Stomach (tissue), 9 donors: ENCODE results near the gene IGDCC3. TPM values are rescaled to one million over a fixed set of nuclear protein-coding genes. Genes with fewer than 3 reads are reported as not detected.

Experiments used
- DNase-seq, 2 donors: peaks; one replicate each; pipeline versions ENCODE4 v3.0.0 to v3.0.0-alpha.2; 2013 to 2019
- H3K27ac ChIP-seq, 5 donors: fragments of 200-600 bp in 4 of 5; sonication (generic) in 4 of 5; one replicate each; pipeline ENCODE4 v1.5.1; 2013 to 2019; ENCODE audit warnings: mild to moderate bottlenecking in 1 of 5, moderate library complexity in 1 of 5
- H3K27me3 ChIP-seq, 3 donors: fragments of 200-600 bp; sonication (generic); one replicate each; pipeline ENCODE4 v1.5.1; 2017 to 2019; ENCODE audit warnings: mixed run types in 1 of 3
- H3K36me3 ChIP-seq, 4 donors: fragments of 200-600 bp; sonication (generic); 1 replicate in 3 of 4; 2 replicates in 1 of 4; pipeline ENCODE4 v1.5.1; 2016 to 2019
- H3K4me1 ChIP-seq, 4 donors: fragments of 200-600 bp; sonication (generic); one replicate each; pipeline ENCODE4 v1.5.1; 2016 to 2019
- H3K4me3 ChIP-seq, 4 donors: fragments of 200-600 bp; sonication (generic) in 3 of 4; one replicate each; pipeline ENCODE4 v1.5.1; 2016 to 2019; ENCODE audit warnings: mild to moderate bottlenecking in 1 of 4
- H3K9me3 ChIP-seq, 4 donors: fragments of 200-600 bp; sonication (generic); one replicate each; pipeline ENCODE4 v1.5.1; 2016 to 2019
- EP300 ChIP-seq: sonication (generic); formaldehyde crosslinking; IDR thresholded peaks from one replicate; pipeline ENCODE4 v1.6.1; 2017; ENCODE audit warnings: antibody characterized with exemption
- POLR2A ChIP-seq, 4 donors: fragments of 450-650 bp; IDR thresholded peaks; one replicate each; pipeline ENCODE4 v1.6.1; 2016; ENCODE audit warnings: antibody characterized with exemption in 4 of 4, control low read depth in 2 of 4, mild to moderate bottlenecking in 1 of 4, moderate library complexity in 1 of 4
- POLR2AphosphoS5 ChIP-seq, 3 donors: sonication (generic); formaldehyde crosslinking; IDR thresholded peaks; one replicate each; pipeline ENCODE4 v1.6.1; 2016; ENCODE audit warnings: antibody characterized with exemption in 3 of 3
- WGBS, 5 donors: extraction: QIAGEN DNeasy Blood & Tissue Kit in 3 of 5; methylation state at CpG; one replicate each; pipeline versions ENCODE4 v1.1.5 to v1.1.7; 2013 to 2018; 5-methylcytosine and 5-hydroxymethylcytosine counted together
- intact Hi-C: fragments of 100-400 bp; cut with DNase I; formaldehyde crosslinking; loops from one replicate; pipeline ENCODE4 v1.15.1; 2023; ENCODE audit warnings: low total_unique reads
- polyA plus RNA-seq, 3 donors: library from polyadenylated mRNA; stranded (reverse); fragments of 200-250 nt; gene quantifications; one replicate each; pipeline ENCODE4 v1.2.3, GENCODE V29; 2013
- total RNA-seq, 5 donors: library from RNA; depleted of rRNA; stranded (reverse); fragments of >200 nt; gene quantifications; one replicate each; pipeline versions ENCODE4 v1.1.0 to v1.2.3, GENCODE V29; 2014 to 2016
- TF ChIP-seq, protein P1 (sequence below), 7 experiments: fragments of 450-650 bp in 4 of 7; fragments of 200-600 bp in 3 of 7; sonication (generic) in 3 of 7; IDR thresholded peaks; one replicate each; pipeline ENCODE4 v1.5.1; 2016 to 2019; ENCODE audit warnings: antibody characterized with exemption in 7 of 7, control low read depth in 2 of 7, mild to moderate bottlenecking in 1 of 7
- donor health status: healthy with polysubstance abuse.
- donor health status: Bipolar disorder and iron deficiency.
- donor health status: healthy.

Gene IGDCC3
- total and polyA plus RNA-seq, 8 donors: 0.08 to 5.8 (median 0.89) TPM; not detected in 4

DNA sequence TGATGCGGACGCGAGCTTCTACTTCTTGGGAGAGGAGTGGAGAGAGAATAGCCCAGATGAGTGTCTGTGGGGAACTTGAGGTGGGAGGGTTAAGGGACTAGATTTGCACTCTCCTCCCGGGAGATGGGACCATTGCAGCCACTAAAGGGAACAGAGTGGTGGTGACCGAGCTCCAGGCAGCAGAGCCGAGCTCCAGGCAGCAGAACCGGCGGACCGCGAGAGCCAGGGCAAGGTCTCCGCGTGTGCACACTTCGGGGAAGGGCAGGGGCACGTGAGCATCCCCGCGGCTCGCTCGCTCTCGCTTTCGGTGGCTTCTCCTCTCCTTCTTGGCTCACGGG lies 1.1 kb downstream of the IGDCC3 start:
- peaks cover 0 to 100% (median 39%) of the 10 kb centered on the region in 3 donors for H3K27me3 ChIP-seq
- no peaks in the 10 kb centered on the region for H3K9me3 ChIP-seq
- H3K4me1 ChIP-seq: peaks cover 12 to 25% (median 22%) of the 10 kb centered on the region in 4 donors
- intact Hi-C loops: no loop called here
- no peak overlapping the region for H3K27ac ChIP-seq
- H3K4me3 ChIP-seq: peak overlapping the region; percentile 48 to 78 (median 54)
- H3K36me3 ChIP-seq: no peaks in the 10 kb centered on the region
- 0 to 3% (median 2%) methylated on average over 18 to 21 of the region's 21 CpGs for WGBS, 5 donors
- DNase-seq: no peak
- TF ChIP-seq EP300 (no peak), POLR2AphosphoS5 (IDR thresholded peaks at IDR 0.05) (no peak), POLR2A (IDR thresholded peaks at IDR 0.05) (no peak)
- TF ChIP-seq, protein P1, sequence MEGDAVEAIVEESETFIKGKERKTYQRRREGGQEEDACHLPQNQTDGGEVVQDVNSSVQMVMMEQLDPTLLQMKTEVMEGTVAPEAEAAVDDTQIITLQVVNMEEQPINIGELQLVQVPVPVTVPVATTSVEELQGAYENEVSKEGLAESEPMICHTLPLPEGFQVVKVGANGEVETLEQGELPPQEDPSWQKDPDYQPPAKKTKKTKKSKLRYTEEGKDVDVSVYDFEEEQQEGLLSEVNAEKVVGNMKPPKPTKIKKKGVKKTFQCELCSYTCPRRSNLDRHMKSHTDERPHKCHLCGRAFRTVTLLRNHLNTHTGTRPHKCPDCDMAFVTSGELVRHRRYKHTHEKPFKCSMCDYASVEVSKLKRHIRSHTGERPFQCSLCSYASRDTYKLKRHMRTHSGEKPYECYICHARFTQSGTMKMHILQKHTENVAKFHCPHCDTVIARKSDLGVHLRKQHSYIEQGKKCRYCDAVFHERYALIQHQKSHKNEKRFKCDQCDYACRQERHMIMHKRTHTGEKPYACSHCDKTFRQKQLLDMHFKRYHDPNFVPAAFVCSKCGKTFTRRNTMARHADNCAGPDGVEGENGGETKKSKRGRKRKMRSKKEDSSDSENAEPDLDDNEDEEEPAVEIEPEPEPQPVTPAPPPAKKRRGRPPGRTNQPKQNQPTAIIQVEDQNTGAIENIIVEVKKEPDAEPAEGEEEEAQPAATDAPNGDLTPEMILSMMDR (IDR thresholded peaks at IDR 0.05): no peak

DNA sequence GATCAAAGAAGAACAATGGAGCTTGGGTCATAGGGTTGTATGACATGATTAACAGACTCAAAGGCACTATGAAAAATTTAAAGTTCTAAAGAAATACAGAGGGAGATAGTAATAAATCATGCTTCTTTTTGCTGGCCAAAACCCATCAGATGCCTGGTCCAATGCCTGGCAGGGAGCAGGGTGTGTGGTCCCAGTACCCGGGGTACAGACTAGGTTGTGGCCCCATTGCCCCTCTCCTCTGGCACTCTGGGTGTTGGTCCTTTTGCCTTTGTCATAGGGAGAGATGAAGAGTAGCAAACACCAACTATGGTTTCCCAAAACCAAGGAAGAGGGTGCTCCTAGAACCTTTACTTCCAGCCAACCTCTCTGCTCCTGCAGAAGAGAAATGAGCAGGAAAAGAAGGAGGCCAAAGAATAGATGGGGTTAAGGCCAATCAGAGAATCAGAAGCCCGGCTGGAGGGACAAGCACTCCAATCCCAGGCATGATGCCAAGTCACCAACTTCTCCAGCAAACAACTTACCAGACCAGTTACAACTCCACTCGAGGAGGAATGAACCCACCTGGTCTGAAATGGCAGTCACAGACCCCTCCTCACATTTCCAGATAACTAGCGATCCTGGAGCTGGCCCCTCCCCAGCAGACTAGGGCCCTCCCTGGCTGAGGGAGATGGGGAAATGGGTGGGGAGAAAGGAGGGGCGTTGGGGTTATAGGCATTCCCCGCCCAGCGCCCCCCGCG lies 1.8 kb downstream of the IGDCC3 start:
- WGBS, 5 donors: 11 to 19% (median 14%) methylated on average over 7 to 9 of the region's 9 CpGs
- Histone ChIP-seq H3K4me1 (peaks cover 12 to 25% (median 22%) of the 10 kb centered on the region in 4 donors), H3K36me3 (no peaks in the 10 kb centered on the region), H3K27me3 (peaks cover 0 to 98% (median 39%) of the 10 kb centered on the region in 3 donors), H3K4me3 (peak overlapping the region in 1 of 4 donors; percentile 78), H3K27ac (no peak overlapping the region), H3K9me3 (no peaks in the 10 kb centered on the region)
- intact Hi-C loops: no loop called here
- no peak for TF ChIP-seq EP300
- no peak for TF ChIP-seq POLR2A (IDR thresholded peaks at IDR 0.05)
- no peak for TF ChIP-seq POLR2AphosphoS5 (IDR thresholded peaks at IDR 0.05)
- TF ChIP-seq, protein P1 (IDR thresholded peaks at IDR 0.05): no peak
- DNase-seq: peak in 1 of 2 donors; percentile 44

DNA sequence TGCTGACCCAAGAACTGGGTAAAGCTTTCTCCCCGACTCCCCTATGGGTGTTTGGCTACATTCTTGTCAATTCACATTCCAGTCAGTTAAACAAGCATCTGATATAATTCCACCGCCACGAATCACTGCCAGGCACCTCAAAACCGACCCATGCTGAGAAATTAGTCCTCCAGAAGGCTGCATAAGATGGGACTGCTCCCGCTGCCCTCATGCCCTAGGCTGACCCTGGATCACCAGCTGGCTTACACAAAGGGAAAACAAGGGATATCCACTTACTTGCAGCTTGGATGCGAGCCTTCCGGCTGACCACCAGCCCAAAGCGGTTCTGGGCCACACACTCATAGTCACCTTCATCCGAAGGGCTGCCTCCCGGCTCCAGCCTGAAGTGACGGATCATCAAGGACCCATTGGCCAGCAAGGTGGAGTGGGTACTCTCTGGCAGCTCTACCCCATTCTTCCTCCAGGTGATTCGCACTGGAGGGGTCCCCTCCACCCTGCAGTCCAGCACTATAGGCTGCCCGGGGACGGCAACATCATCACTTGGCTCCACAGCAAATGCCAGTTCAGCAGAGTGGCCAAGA lies 2.9 kb downstream of the IGDCC3 start:
- Histone ChIP-seq H3K4me1 (peaks cover 12 to 25% (median 22%) of the 10 kb centered on the region in 4 donors), H3K4me3 (no peak overlapping the region), H3K36me3 (no peaks in the 10 kb centered on the region), H3K27ac (no peak overlapping the region), H3K9me3 (no peaks in the 10 kb centered on the region), H3K27me3 (peaks cover 0 to 89% (median 39%) of the 10 kb centered on the region in 3 donors)
- intact Hi-C loops: no loop called here
- TF ChIP-seq, protein P1 (IDR thresholded peaks at IDR 0.05): no peak
- no peak for TF ChIP-seq POLR2AphosphoS5 (IDR thresholded peaks at IDR 0.05)
- TF ChIP-seq POLR2A (IDR thresholded peaks at IDR 0.05): no peak
- no peak for TF ChIP-seq EP300
- 82 to 88% (median 85%) methylated on average over 14 of the region's 14 CpGs for WGBS, 5 donors
- no peak for DNase-seq

DNA sequence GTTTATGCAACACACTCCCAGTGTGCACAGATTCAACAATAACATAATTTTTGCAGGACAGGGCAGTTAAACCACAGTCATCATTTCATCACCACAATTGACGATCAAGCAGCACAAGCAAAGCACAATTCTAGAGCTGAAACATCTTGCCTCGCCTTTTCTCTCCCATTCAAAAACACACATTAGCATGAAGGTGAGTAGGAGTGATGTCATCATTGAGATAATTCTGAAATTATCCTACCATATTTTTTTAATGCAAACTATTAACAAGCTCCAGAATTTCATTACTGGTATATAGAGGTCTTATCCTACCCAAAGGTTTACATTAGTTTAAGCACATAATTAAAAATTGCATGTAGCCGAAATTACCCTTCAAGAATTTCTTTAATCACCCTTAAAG lies 3.5 kb downstream of the IGDCC3 start:
- no peak for DNase-seq
- Histone ChIP-seq H3K27me3 (peaks cover 0 to 84% (median 39%) of the 10 kb centered on the region in 3 donors), H3K36me3 (no peaks in the 10 kb centered on the region), H3K4me3 (no peak overlapping the region), H3K27ac (no peak overlapping the region), H3K9me3 (no peaks in the 10 kb centered on the region), H3K4me1 (peaks cover 12 to 25% (median 22%) of the 10 kb centered on the region in 4 donors)
- 75 to 88% (median 86%) methylated on average over 3 of the region's 3 CpGs for WGBS, 5 donors
- TF ChIP-seq POLR2AphosphoS5 (IDR thresholded peaks at IDR 0.05): no peak
- intact Hi-C loops: no loop called here
